HepG2 (cell line): ENCODE data around the gene UCKL1. TPM values are rescaled to one million over a fixed set of nuclear protein-coding genes. Genes with fewer than 3 reads are reported as not detected.

Source experiments
- ARNTL ChIP-seq: sonication (generic); formaldehyde crosslinking; IDR thresholded peaks from 2 replicates; pipeline ENCODE4 v1.4.0; 2020; ENCODE audit warnings: mild to moderate bottlenecking, missing genetic modification reagents
- CBX2 ChIP-seq, 2 experiments: fragments of 200-600 bp in 1 of 2; sonication (generic); formaldehyde crosslinking in 1 of 2; IDR thresholded peaks; 2 replicates each; pipeline versions ENCODE4 v1.7.0 to v1.8.1; 2018 to 2022; ENCODE audit warnings: low read depth in 2 of 2, low read length in 1 of 2, mild to moderate bottlenecking in 1 of 2, missing genetic modification reagents in 1 of 2
- EEA1 ChIP-seq: sonication (generic); formaldehyde crosslinking; IDR thresholded peaks from 2 replicates; pipeline ENCODE4 v1.5.1; 2020; ENCODE audit warnings: mild to moderate bottlenecking, missing genetic modification reagents, borderline replicate concordance
- FOXJ3 ChIP-seq: sonication (generic); formaldehyde crosslinking; IDR thresholded peaks from 2 replicates; pipeline ENCODE4 v1.4.0; 2020; ENCODE audit warnings: missing genetic modification reagents, mild to moderate bottlenecking, borderline replicate concordance
- FOXM1 ChIP-seq: sonication (generic); formaldehyde crosslinking; IDR thresholded peaks from 2 replicates; pipeline ENCODE4 v1.5.0; 2020; ENCODE audit warnings: missing genetic modification reagents
- GLI4 ChIP-seq: sonication (generic); formaldehyde crosslinking; IDR thresholded peaks from 2 replicates; pipeline ENCODE4 v1.5.1; 2020; ENCODE audit warnings: missing genetic modification reagents, mild to moderate bottlenecking, moderate library complexity, borderline replicate concordance
- HIVEP1 ChIP-seq: sonication (generic); formaldehyde crosslinking; IDR thresholded peaks from 2 replicates; pipeline ENCODE4 v1.4.0; 2020; ENCODE audit warnings: mild to moderate bottlenecking, missing genetic modification reagents
- HOXD1 ChIP-seq: sonication (generic); formaldehyde crosslinking; IDR thresholded peaks from 2 replicates; pipeline ENCODE4 v1.5.0; 2020; ENCODE audit warnings: missing genetic modification reagents
- IRF1 ChIP-seq: sonication (generic); formaldehyde crosslinking; IDR thresholded peaks from 2 replicates; pipeline ENCODE4 v1.4.0; 2020; ENCODE audit warnings: low read depth, mild to moderate bottlenecking, missing genetic modification reagents
- KLF9 ChIP-seq: IDR thresholded peaks from 2 replicates; pipeline ENCODE4 v1.6.1; 2016; ENCODE audit warnings: low read depth
- NFYB ChIP-seq: sonication (generic); formaldehyde crosslinking; IDR thresholded peaks from 2 replicates; pipeline ENCODE4 v1.4.0; 2020; ENCODE audit warnings: missing genetic modification reagents
- REL ChIP-seq: sonication (generic); formaldehyde crosslinking; conservative IDR thresholded peaks from 2 replicates; pipeline ENCODE4 v1.8.0; 2022; ENCODE audit warnings: mild to moderate bottlenecking, missing genetic modification reagents, moderate library complexity
- RFXANK ChIP-seq: IDR thresholded peaks from 2 replicates; pipeline ENCODE4 v1.6.1; 2016
- SALL2 ChIP-seq: sonication (generic); formaldehyde crosslinking; IDR thresholded peaks from 2 replicates; pipeline ENCODE4 v1.8.1; 2023; ENCODE audit warnings: mild to moderate bottlenecking, missing genetic modification reagents, inconsistent platforms
- STAG1 ChIP-seq: sonication (generic); formaldehyde crosslinking; IDR thresholded peaks from 2 replicates; pipeline ENCODE4 v1.4.0; 2020; ENCODE audit warnings: missing genetic modification reagents
- THAP11 ChIP-seq: IDR thresholded peaks from 2 replicates; pipeline ENCODE4 v1.6.1; 2016; ENCODE audit warnings: missing biosample characterization, missing genetic modification reagents
- ZBTB38 ChIP-seq: sonication (generic); formaldehyde crosslinking; IDR thresholded peaks from 2 replicates; pipeline ENCODE4 v1.5.1; 2020; ENCODE audit warnings: mild to moderate bottlenecking, missing genetic modification reagents
- ZFY ChIP-seq: sonication (generic); formaldehyde crosslinking; IDR thresholded peaks from 2 replicates; pipeline ENCODE4 v1.4.0; 2020; ENCODE audit warnings: missing genetic modification reagents
- ZMYM3 ChIP-seq: sonication (generic); formaldehyde crosslinking; IDR thresholded peaks from 2 replicates; pipeline ENCODE4 v1.5.1; 2020; ENCODE audit warnings: mild to moderate bottlenecking, missing genetic modification reagents
- ZNF160 ChIP-seq: sonication (generic); formaldehyde crosslinking; IDR thresholded peaks from 2 replicates; pipeline ENCODE4 v1.8.0; 2022; ENCODE audit warnings: mild to moderate bottlenecking, inconsistent platforms, missing genetic modification reagents
- ZNF263 ChIP-seq: sonication (generic); formaldehyde crosslinking; IDR thresholded peaks from 2 replicates; pipeline ENCODE4 v1.4.0; 2020; ENCODE audit warnings: missing genetic modification reagents
- ZNF549 ChIP-seq: sonication (generic); formaldehyde crosslinking; IDR thresholded peaks from 2 replicates; pipeline ENCODE4 v1.5.0; 2020; ENCODE audit warnings: missing genetic modification reagents
- ZNF564 ChIP-seq: sonication (generic); formaldehyde crosslinking; IDR thresholded peaks from 2 replicates; pipeline ENCODE4 v1.8.1; 2023; ENCODE audit warnings: mild to moderate bottlenecking, missing genetic modification reagents
- ZNF607 ChIP-seq: sonication (generic); formaldehyde crosslinking; IDR thresholded peaks from 2 replicates; pipeline ENCODE4 v1.5.1; 2020; ENCODE audit warnings: missing genetic modification reagents, mild to moderate bottlenecking, borderline replicate concordance
- ZNF644 ChIP-seq: IDR thresholded peaks from 2 replicates; pipeline ENCODE4 v1.6.1; 2016; ENCODE audit warnings: low read depth
- ZNF781 ChIP-seq: sonication (generic); formaldehyde crosslinking; IDR thresholded peaks from 2 replicates; pipeline ENCODE4 v1.5.1; 2020; ENCODE audit warnings: borderline replicate concordance, mild to moderate bottlenecking, missing genetic modification reagents; ENCODE audit errors: not compliant biosample characterization
- ZNF816 ChIP-seq: sonication (generic); formaldehyde crosslinking; IDR thresholded peaks from 2 replicates; pipeline ENCODE4 v1.8.0; 2022; ENCODE audit warnings: missing genetic modification reagents, mild to moderate bottlenecking, borderline replicate concordance
- polyA plus RNA-seq, 8 experiments: library from polyadenylated mRNA; depleted of rRNA in 3 of 8; stranded (reverse) in 7 of 8; unstranded in 1 of 8; fragments of >200 nt; fragmentation: Illumina TruSeq in 4 of 8; extraction: Trizol in 4 of 8; gene quantifications; 2 replicates each; pipeline versions ENCODE4 v1.2.1 to v1.2.3, GENCODE V29; 2011 to 2016; ENCODE audit warnings: low read depth in 4 of 8, missing spikeins in 1 of 8, mixed read lengths in 1 of 8; ENCODE audit not compliant: insufficient read depth in 1 of 8
- total RNA-seq, 5 experiments: library from RNA; depleted of rRNA; stranded (reverse); fragments of >200 nt; fragmentation: Illumina TruSeq; extraction: Trizol; gene quantifications; 2 replicates each; pipeline ENCODE4 v1.2.3, GENCODE V29; 2016; ENCODE audit warnings: low read depth in 1 of 5
- TF ChIP-seq, protein P1 (sequence below): sonication (generic); formaldehyde crosslinking; IDR thresholded peaks from 2 replicates; pipeline ENCODE4 v1.4.0; 2020; ENCODE audit warnings: missing genetic modification reagents, borderline replicate concordance

The UCKL1 gene
- total and polyA plus RNA-seq, 2 of the 13 experiments (the other 11 are each of a cell fraction or from before 2014, with no cell fraction given): 50.2 to 126 TPM

DNA sequence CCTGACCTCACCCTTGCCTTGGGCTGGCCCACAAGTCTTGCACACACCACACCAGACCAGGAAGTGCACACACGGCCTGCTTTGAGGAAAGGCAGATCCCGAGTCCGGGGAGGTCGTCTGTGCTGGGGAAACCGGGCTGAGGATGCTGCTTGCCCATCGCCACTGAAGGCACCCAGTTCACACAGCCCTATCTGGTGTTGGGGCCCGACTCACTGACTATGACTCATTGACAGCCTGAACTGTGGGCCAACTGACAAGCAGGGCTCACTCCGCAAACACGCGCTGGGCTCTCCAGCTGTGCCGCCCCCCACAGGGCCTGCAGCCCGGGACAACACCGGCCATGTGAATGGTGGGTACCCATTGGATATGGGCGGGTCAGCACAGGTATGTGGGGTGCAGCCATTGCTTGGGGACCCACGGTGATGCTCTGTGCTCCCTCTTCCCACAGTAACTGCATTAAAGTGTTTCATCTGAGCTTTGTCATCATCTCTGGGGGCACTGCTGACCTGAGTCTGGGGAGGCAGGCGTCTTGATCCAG lies 21.6 kb upstream of the UCKL1 start (continued):
- TF ChIP-seq EEA1 (CRISPR knock-in tag): no peak
- peak; percentile 44; the same call in 1 of the 2 replicates for TF ChIP-seq REL (CRISPR knock-in tag)
- no peak for TF ChIP-seq ZNF549
- peak; percentile 79 for TF ChIP-seq ZNF644 (CRISPR knock-in tag)
- TF ChIP-seq HOXD1 (CRISPR knock-in tag): no peak
- no peak for TF ChIP-seq KLF9
- no peak for TF ChIP-seq CBX2 (IDR thresholded peaks at IDR 0.05; ENCODE audit: low read depth, low read length)
- 0 out of 2 replicates have a peak, but pooled peaks have one; percentile 39 for TF ChIP-seq CBX2 (CRISPR knock-in tag; IDR thresholded peaks at IDR 0.05; ENCODE audit: low read depth)
- TF ChIP-seq ZBTB38 (CRISPR knock-in tag): peak; percentile 85
- 0 out of 2 replicates have a peak, but pooled peaks have one; percentile 53 for TF ChIP-seq ZMYM3
- TF ChIP-seq THAP11: peak; percentile 82
- TF ChIP-seq ZNF781 (CRISPR knock-in tag): no peak
- TF ChIP-seq STAG1 (CRISPR knock-in tag): peak; percentile 44
- no peak for TF ChIP-seq ZNF263 (CRISPR knock-in tag)
- no peak; the same call in 1 of the 2 replicates for TF ChIP-seq FOXJ3 (CRISPR knock-in tag)
- TF ChIP-seq GLI4 (CRISPR knock-in tag): no peak
- TF ChIP-seq RFXANK (CRISPR knock-in tag): no peak
- no peak for TF ChIP-seq ZNF816
- peak; percentile 39; the same call in 1 of the 2 replicates for TF ChIP-seq ARNTL
- peak; percentile 60 for TF ChIP-seq ZNF160 (CRISPR knock-in tag)
- no peak for TF ChIP-seq ZNF564
- no peak for TF ChIP-seq FOXM1 (CRISPR knock-in tag)
- peak; percentile 71 for TF ChIP-seq HIVEP1
- TF ChIP-seq ZNF607 (CRISPR knock-in tag): no peak
- peak; percentile 26; the same call in 1 of the 2 replicates for TF ChIP-seq NFYB (CRISPR knock-in tag)
- TF ChIP-seq, protein P1, sequence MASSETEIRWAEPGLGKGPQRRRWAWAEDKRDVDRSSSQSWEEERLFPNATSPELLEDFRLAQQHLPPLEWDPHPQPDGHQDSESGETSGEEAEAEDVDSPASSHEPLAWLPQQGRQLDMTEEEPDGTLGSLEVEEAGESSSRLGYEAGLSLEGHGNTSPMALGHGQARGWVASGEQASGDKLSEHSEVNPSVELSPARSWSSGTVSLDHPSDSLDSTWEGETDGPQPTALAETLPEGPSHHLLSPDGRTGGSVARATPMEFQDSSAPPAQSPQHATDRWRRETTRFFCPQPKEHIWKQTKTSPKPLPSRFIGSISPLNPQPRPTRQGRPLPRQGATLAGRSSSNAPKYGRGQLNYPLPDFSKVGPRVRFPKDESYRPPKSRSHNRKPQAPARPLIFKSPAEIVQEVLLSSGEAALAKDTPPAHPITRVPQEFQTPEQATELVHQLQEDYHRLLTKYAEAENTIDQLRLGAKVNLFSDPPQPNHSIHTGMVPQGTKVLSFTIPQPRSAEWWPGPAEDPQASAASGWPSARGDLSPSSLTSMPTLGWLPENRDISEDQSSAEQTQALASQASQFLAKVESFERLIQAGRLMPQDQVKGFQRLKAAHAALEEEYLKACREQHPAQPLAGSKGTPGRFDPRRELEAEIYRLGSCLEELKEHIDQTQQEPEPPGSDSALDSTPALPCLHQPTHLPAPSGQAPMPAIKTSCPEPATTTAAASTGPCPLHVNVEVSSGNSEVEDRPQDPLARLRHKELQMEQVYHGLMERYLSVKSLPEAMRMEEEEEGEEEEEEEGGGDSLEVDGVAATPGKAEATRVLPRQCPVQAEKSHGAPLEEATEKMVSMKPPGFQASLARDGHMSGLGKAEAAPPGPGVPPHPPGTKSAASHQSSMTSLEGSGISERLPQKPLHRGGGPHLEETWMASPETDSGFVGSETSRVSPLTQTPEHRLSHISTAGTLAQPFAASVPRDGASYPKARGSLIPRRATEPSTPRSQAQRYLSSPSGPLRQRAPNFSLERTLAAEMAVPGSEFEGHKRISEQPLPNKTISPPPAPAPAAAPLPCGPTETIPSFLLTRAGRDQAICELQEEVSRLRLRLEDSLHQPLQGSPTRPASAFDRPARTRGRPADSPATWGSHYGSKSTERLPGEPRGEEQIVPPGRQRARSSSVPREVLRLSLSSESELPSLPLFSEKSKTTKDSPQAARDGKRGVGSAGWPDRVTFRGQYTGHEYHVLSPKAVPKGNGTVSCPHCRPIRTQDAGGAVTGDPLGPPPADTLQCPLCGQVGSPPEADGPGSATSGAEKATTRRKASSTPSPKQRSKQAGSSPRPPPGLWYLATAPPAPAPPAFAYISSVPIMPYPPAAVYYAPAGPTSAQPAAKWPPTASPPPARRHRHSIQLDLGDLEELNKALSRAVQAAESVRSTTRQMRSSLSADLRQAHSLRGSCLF (CRISPR knock-in tag): no peak
- TF ChIP-seq IRF1 (CRISPR knock-in tag): 0 out of 2 replicates have a peak, but pooled peaks have one; percentile 70
- TF ChIP-seq ZFY (CRISPR knock-in tag): peak; percentile 76
- no peak for TF ChIP-seq SALL2 (CRISPR knock-in tag)
